ENCODE measurements around the gene LRMDA.
A peak's percentile ranks its signal among the peaks of the same experiment; 100 is the strongest.

LRMDA gene

GRCh38 chr10:75548356-75548755 lies 116.9 kb downstream of the LRMDA start:
- WGBS = 95% methylated on average over 1 of the region's 1 CpG
- Histone ChIP-seq H2BK120ac (ENCODE audit: low read depth, low read length) (no peak overlapping the region), H3K4me2 (ENCODE audit: low read length, poor library complexity, severe bottlenecking) (no peak overlapping the region), H3K27ac (ENCODE audit: low read length, poor library complexity, severe bottlenecking) (no peak overlapping the region), H3K27me3 (ENCODE audit: control insufficient read depth in 1 of 2, insufficient read depth in 1 of 2, low read length in 2 of 2) (no peaks in the 10 kb centered on the region), H2AK5ac (ENCODE audit: low read length, severe bottlenecking) (no peak overlapping the region), H2AFZ (ENCODE audit: low read depth, low read length) (no peak overlapping the region), H3K79me1 (replicated peaks; ENCODE audit: low read length, poor library complexity, severe bottlenecking) (no peaks in the 10 kb centered on the region), H3K14ac (ENCODE audit: low read length in 2 of 2) (no peak overlapping the region), H3K4me3 (ENCODE audit: insufficient read depth in 1 of 2, low read depth in 1 of 2, low read length in 2 of 2) (no peak overlapping the region), H2BK12ac (ENCODE audit: low read length in 2 of 2) (peak overlapping the region in 1 of 2 experiments; percentile 63), H3K23ac (ENCODE audit: low read length in 2 of 2) (no peak overlapping the region), H2BK15ac (ENCODE audit: low read depth, poor library complexity, severe bottlenecking) (no peak overlapping the region), H3K18ac (ENCODE audit: low read depth in 1 of 2, low read length in 2 of 2) (no peak overlapping the region), H3K36me3 (ENCODE audit: control insufficient read depth in 1 of 2, insufficient read depth in 2 of 2, low read depth in 1 of 2, low read length in 2 of 2) (no peaks in the 10 kb centered on the region), H2BK5ac (ENCODE audit: low read depth, low read length, poor library complexity, severe bottlenecking) (no peak overlapping the region), H4K91ac (ENCODE audit: low read length) (no peak overlapping the region), H3K4me1 (ENCODE audit: control insufficient read depth, insufficient read depth, low read depth, low read length) (no peaks in the 10 kb centered on the region), H3K9me3 (ENCODE audit: control insufficient read depth, low read length) (peaks cover 6% of the 10 kb centered on the region), H4K8ac (ENCODE audit: low read length) (no peak overlapping the region), H3K9ac (ENCODE audit: low read length) (no peak overlapping the region), H3K4ac (ENCODE audit: low read depth in 1 of 2, low read length in 2 of 2) (no peak overlapping the region)
- DNase-seq = no peak

- no peak overlapping the region for H3K18ac ChIP-seq (ENCODE audit: low read depth in 1 of 2, low read length in 2 of 2)
- H3K4me3 ChIP-seq (ENCODE audit: insufficient read depth in 1 of 2, low read depth in 1 of 2, low read length in 2 of 2) = no peak overlapping the region
- H3K9ac ChIP-seq (ENCODE audit: low read length) = no peak overlapping the region
- H3K27me3 ChIP-seq (ENCODE audit: control insufficient read depth in 1 of 2, insufficient read depth in 1 of 2, low read length in 2 of 2) = no peaks in the 10 kb centered on the region
- DNase-seq = no peak
- H2BK5ac ChIP-seq (ENCODE audit: low read depth, low read length, poor library complexity, severe bottlenecking) = no peak overlapping the region
- H2AK5ac ChIP-seq (ENCODE audit: low read length, severe bottlenecking) = no peak overlapping the region
- H2BK12ac ChIP-seq (ENCODE audit: low read length in 2 of 2) = no peak overlapping the region
- H2BK15ac ChIP-seq (ENCODE audit: low read depth, poor library complexity, severe bottlenecking) = no peak overlapping the region
- peaks cover 6% of the 10 kb centered on the region for H3K9me3 ChIP-seq (ENCODE audit: control insufficient read depth, low read length)
- H3K79me1 ChIP-seq (replicated peaks; ENCODE audit: low read length, poor library complexity, severe bottlenecking) = no peaks in the 10 kb centered on the region
- H3K36me3 ChIP-seq (ENCODE audit: control insufficient read depth in 1 of 2, insufficient read depth in 2 of 2, low read depth in 1 of 2, low read length in 2 of 2) = no peaks in the 10 kb centered on the region
- H4K91ac ChIP-seq (ENCODE audit: low read length) = no peak overlapping the region
- H2BK120ac ChIP-seq (ENCODE audit: low read depth, low read length) = no peak overlapping the region
- no peak overlapping the region for H3K4ac ChIP-seq (ENCODE audit: low read depth in 1 of 2, low read length in 2 of 2)
- no peak overlapping the region for H3K27ac ChIP-seq (ENCODE audit: low read length, poor library complexity, severe bottlenecking)
- H3K23ac ChIP-seq (ENCODE audit: low read length in 2 of 2) = no peak overlapping the region
- H3K4me1 ChIP-seq (ENCODE audit: control insufficient read depth, insufficient read depth, low read depth, low read length) = no peaks in the 10 kb centered on the region
- H3K14ac ChIP-seq (ENCODE audit: low read length in 2 of 2) = no peak overlapping the region
- no peak overlapping the region for H2AFZ ChIP-seq (ENCODE audit: low read depth, low read length)
- no peak overlapping the region for H3K4me2 ChIP-seq (ENCODE audit: low read length, poor library complexity, severe bottlenecking)
- no peak overlapping the region for H4K8ac ChIP-seq (ENCODE audit: low read length)
Measured at GRCh38 chr10:75550191-75550590, 118.8 kb downstream of the LRMDA start.

GRCh38 chr10:75552171-75552570 lies 120.7 kb downstream of the LRMDA start:
- peaks cover 6% of the 10 kb centered on the region for H3K9me3 ChIP-seq (ENCODE audit: control insufficient read depth, low read length)
- no peak overlapping the region for H2BK12ac ChIP-seq (ENCODE audit: low read length in 2 of 2)
- no CpG with 5 or more reads among the region's 1 CpG for WGBS
- H3K27me3 ChIP-seq (ENCODE audit: control insufficient read depth in 1 of 2, insufficient read depth in 1 of 2, low read length in 2 of 2) = no peaks in the 10 kb centered on the region
- no peaks in the 10 kb centered on the region for H3K79me1 ChIP-seq (replicated peaks; ENCODE audit: low read length, poor library complexity, severe bottlenecking)
- H2BK15ac ChIP-seq (ENCODE audit: low read depth, poor library complexity, severe bottlenecking) = no peak overlapping the region
- DNase-seq = no peak
- no peak overlapping the region for H3K9ac ChIP-seq (ENCODE audit: low read length)
- no peak overlapping the region for H2BK120ac ChIP-seq (ENCODE audit: low read depth, low read length)
- H3K14ac ChIP-seq (ENCODE audit: low read length in 2 of 2) = no peak overlapping the region
- no peak overlapping the region for H3K4me3 ChIP-seq (ENCODE audit: insufficient read depth in 1 of 2, low read depth in 1 of 2, low read length in 2 of 2)
- no peaks in the 10 kb centered on the region for H3K36me3 ChIP-seq (ENCODE audit: control insufficient read depth in 1 of 2, insufficient read depth in 2 of 2, low read depth in 1 of 2, low read length in 2 of 2)
- no peaks in the 10 kb centered on the region for H3K4me1 ChIP-seq (ENCODE audit: control insufficient read depth, insufficient read depth, low read depth, low read length)
- no peak overlapping the region for H3K4me2 ChIP-seq (ENCODE audit: low read length, poor library complexity, severe bottlenecking)
- H2BK5ac ChIP-seq (ENCODE audit: low read depth, low read length, poor library complexity, severe bottlenecking) = no peak overlapping the region
- H2AFZ ChIP-seq (ENCODE audit: low read depth, low read length) = no peak overlapping the region
- H3K23ac ChIP-seq (ENCODE audit: low read length in 2 of 2) = no peak overlapping the region
- H3K4ac ChIP-seq (ENCODE audit: low read depth in 1 of 2, low read length in 2 of 2) = no peak overlapping the region
- H3K27ac ChIP-seq (ENCODE audit: low read length, poor library complexity, severe bottlenecking) = no peak overlapping the region
- no peak overlapping the region for H4K91ac ChIP-seq (ENCODE audit: low read length)
- no peak overlapping the region for H3K18ac ChIP-seq (ENCODE audit: low read depth in 1 of 2, low read length in 2 of 2)
- H2AK5ac ChIP-seq (ENCODE audit: low read length, severe bottlenecking) = no peak overlapping the region
- no peak overlapping the region for H4K8ac ChIP-seq (ENCODE audit: low read length)

GRCh38 chr10:75553550-75553949 lies 122.1 kb downstream of the LRMDA start:
- Histone ChIP-seq H4K91ac (ENCODE audit: low read length) (no peak overlapping the region), H3K79me1 (replicated peaks; ENCODE audit: low read length, poor library complexity, severe bottlenecking) (no peaks in the 10 kb centered on the region), H2AFZ (ENCODE audit: low read depth, low read length) (no peak overlapping the region), H2BK15ac (ENCODE audit: low read depth, poor library complexity, severe bottlenecking) (no peak overlapping the region), H3K9me3 (ENCODE audit: control insufficient read depth, low read length) (peaks cover 9% of the 10 kb centered on the region), H3K36me3 (ENCODE audit: control insufficient read depth in 1 of 2, insufficient read depth in 2 of 2, low read depth in 1 of 2, low read length in 2 of 2) (no peaks in the 10 kb centered on the region), H2BK12ac (ENCODE audit: low read length in 2 of 2) (no peak overlapping the region), H3K4me2 (ENCODE audit: low read length, poor library complexity, severe bottlenecking) (no peak overlapping the region), H3K18ac (ENCODE audit: low read depth in 1 of 2, low read length in 2 of 2) (no peak overlapping the region), H3K14ac (ENCODE audit: low read length in 2 of 2) (no peak overlapping the region), H3K4ac (ENCODE audit: low read depth in 1 of 2, low read length in 2 of 2) (no peak overlapping the region), H3K9ac (ENCODE audit: low read length) (no peak overlapping the region), H2BK120ac (ENCODE audit: low read depth, low read length) (no peak overlapping the region), H4K8ac (ENCODE audit: low read length) (no peak overlapping the region), H3K23ac (ENCODE audit: low read length in 2 of 2) (no peak overlapping the region), H3K4me1 (ENCODE audit: control insufficient read depth, insufficient read depth, low read depth, low read length) (no peaks in the 10 kb centered on the region), H2AK5ac (ENCODE audit: low read length, severe bottlenecking) (no peak overlapping the region), H2BK5ac (ENCODE audit: low read depth, low read length, poor library complexity, severe bottlenecking) (no peak overlapping the region), H3K4me3 (ENCODE audit: insufficient read depth in 1 of 2, low read depth in 1 of 2, low read length in 2 of 2) (no peak overlapping the region), H3K27ac (ENCODE audit: low read length, poor library complexity, severe bottlenecking) (no peak overlapping the region), H3K27me3 (ENCODE audit: control insufficient read depth in 1 of 2, insufficient read depth in 1 of 2, low read length in 2 of 2) (no peaks in the 10 kb centered on the region)
- no peak for DNase-seq
- 100% methylated on average over 1 of the region's 1 CpG for WGBS

Data from mesenchymal stem cell (in vitro differentiated cells and primary cell).